Esophagus muscularis mucosa (tissue), 4 donors: ENCODE results near the gene CCL1. TPM values are rescaled to one million over a fixed set of nuclear protein-coding genes. Genes with fewer than 3 reads are reported as not detected.
A peak's percentile ranks its signal among the peaks of the same experiment; 100 is the strongest.

Experiments
- DNase-seq: peaks from one replicate; pipeline ENCODE4 v3.0.0-alpha.2; 2017; ENCODE audit errors: extremely low spot score
- H3K27ac ChIP-seq, 4 donors: fragments of 200-600 bp; sonication (generic); replicated peaks in 1 of 4; 1 replicate in 3 of 4; 2 replicates in 1 of 4; pipeline ENCODE4 v1.5.1; 2016 to 2019; ENCODE audit warnings: mild to moderate bottlenecking in 1 of 4
- H3K27me3 ChIP-seq, 4 donors: fragments of 200-600 bp; sonication (generic); one replicate each; pipeline versions ENCODE4 v1.5.1 to v1.6.0; 2016 to 2019
- H3K36me3 ChIP-seq, 4 donors: fragments of 200-600 bp; sonication (generic); one replicate each; pipeline ENCODE4 v1.5.1; 2016 to 2019
- H3K4me1 ChIP-seq, 4 donors: fragments of 200-600 bp; sonication (generic); one replicate each; pipeline ENCODE4 v1.5.1; 2016 to 2019
- H3K4me3 ChIP-seq, 4 donors: fragments of 200-600 bp; sonication (generic); 1 replicate in 2 of 4; 2 replicates in 2 of 4; pipeline ENCODE4 v1.5.1; 2016 to 2019; ENCODE audit warnings: mild to moderate bottlenecking in 4 of 4, moderate library complexity in 1 of 4
- H3K9me3 ChIP-seq, 4 donors: fragments of 200-600 bp; sonication (generic); 1 replicate in 3 of 4; 2 replicates in 1 of 4; pipeline ENCODE4 v1.5.1; 2016 to 2019
- EP300 ChIP-seq: sonication (generic); formaldehyde crosslinking; IDR thresholded peaks from one replicate; pipeline ENCODE4 v1.6.1; 2017; ENCODE audit warnings: antibody characterized with exemption
- POLR2A ChIP-seq: fragments of 450-650 bp; IDR thresholded peaks from one replicate; pipeline ENCODE4 v1.6.1; 2017; ENCODE audit warnings: antibody characterized with exemption, moderate library complexity, mild to moderate bottlenecking, low read depth
- POLR2AphosphoS5 ChIP-seq, 2 donors: sonication (generic); formaldehyde crosslinking; IDR thresholded peaks; one replicate each; pipeline ENCODE4 v1.6.1; 2017; ENCODE audit warnings: antibody characterized with exemption in 2 of 2
- WGBS: methylation state at CpG from one replicate; pipeline ENCODE4 v1.1.5; 2018; 5-methylcytosine and 5-hydroxymethylcytosine counted together
- intact Hi-C: fragments of 100-400 bp; cut with DNase I; formaldehyde crosslinking; loops from one replicate; pipeline ENCODE4 v1.15.1; 2023
- total RNA-seq, 4 donors: library from RNA; depleted of rRNA; stranded (reverse); fragments of >200 nt; gene quantifications; one replicate each; pipeline versions ENCODE4 v1.1.0 to v1.2.1, GENCODE V29; 2016
- TF ChIP-seq, protein P1 (sequence below), 3 experiments: fragments of 200-600 bp in 2 of 3; fragments of 450-650 bp in 1 of 3; sonication (generic) in 2 of 3; IDR thresholded peaks; one replicate each; pipeline ENCODE4 v1.5.1; 2017 to 2019; ENCODE audit warnings: antibody characterized with exemption in 3 of 3, mild to moderate bottlenecking in 2 of 3, moderate library complexity in 1 of 3

CCL1 gene
- total RNA-seq, 4 donors from 2014 or later, result not detected

- no peak for DNase-seq
- TF ChIP-seq POLR2AphosphoS5 (IDR thresholded peaks at IDR 0.05) (no peak), EP300 (no peak), POLR2A (no peak)
- TF ChIP-seq, protein P1, sequence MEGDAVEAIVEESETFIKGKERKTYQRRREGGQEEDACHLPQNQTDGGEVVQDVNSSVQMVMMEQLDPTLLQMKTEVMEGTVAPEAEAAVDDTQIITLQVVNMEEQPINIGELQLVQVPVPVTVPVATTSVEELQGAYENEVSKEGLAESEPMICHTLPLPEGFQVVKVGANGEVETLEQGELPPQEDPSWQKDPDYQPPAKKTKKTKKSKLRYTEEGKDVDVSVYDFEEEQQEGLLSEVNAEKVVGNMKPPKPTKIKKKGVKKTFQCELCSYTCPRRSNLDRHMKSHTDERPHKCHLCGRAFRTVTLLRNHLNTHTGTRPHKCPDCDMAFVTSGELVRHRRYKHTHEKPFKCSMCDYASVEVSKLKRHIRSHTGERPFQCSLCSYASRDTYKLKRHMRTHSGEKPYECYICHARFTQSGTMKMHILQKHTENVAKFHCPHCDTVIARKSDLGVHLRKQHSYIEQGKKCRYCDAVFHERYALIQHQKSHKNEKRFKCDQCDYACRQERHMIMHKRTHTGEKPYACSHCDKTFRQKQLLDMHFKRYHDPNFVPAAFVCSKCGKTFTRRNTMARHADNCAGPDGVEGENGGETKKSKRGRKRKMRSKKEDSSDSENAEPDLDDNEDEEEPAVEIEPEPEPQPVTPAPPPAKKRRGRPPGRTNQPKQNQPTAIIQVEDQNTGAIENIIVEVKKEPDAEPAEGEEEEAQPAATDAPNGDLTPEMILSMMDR (IDR thresholded peaks at IDR 0.05), result no peak
- peak overlapping the region in 1 of 4 donors; percentile 35 for H3K27ac ChIP-seq
- WGBS, result 74% methylated on average over 7 of the region's 7 CpGs
- peaks cover 24 to 41% (median 37%) of the 10 kb centered on the region in 4 donors for H3K4me1 ChIP-seq
- H3K27me3 ChIP-seq, result peaks cover 0 to 4% (median 0%) of the 10 kb centered on the region in 4 donors
- no peaks in the 10 kb centered on the region for H3K9me3 ChIP-seq
- H3K36me3 ChIP-seq, result no peaks in the 10 kb centered on the region
- H3K4me3 ChIP-seq, result no peak overlapping the region
- intact Hi-C loops, result no loop called here
Observed at GRCh38 chr17:34311291-34311690, 51.7 kb downstream of the CCL1 start.

Other genes starting within 250 kb of the CCL1 start
- gene CCL2, start 107.9 kb downstream of the CCL1 start, total RNA-seq, result 100 to 1,000 TPM in 1 of 4 donors, 10 to 100 TPM in 2, 1 to 10 TPM in 1; 7.1 to 514 (median 20.8) TPM
- under 1 TPM in 1 of 4 donors, not detected in 3; 0.83 TPM for gene CCL7, start 93.0 kb downstream of the CCL1 start, total RNA-seq
- 1 to 10 TPM; 2.0 to 8.8 (median 6.6) TPM for gene CCL11, start 77.5 kb downstream of the CCL1 start, total RNA-seq
- 1 to 10 TPM in 1 of 4 donors, not detected in 3; 2.0 TPM for gene CCL8, start 43.8 kb downstream of the CCL1 start, total RNA-seq
- 1 to 10 TPM in 2 of 4 donors, under 1 TPM in 1, not detected in 1; 0.78 to 3.6 (median 2.0) TPM for gene CCL13, start 6.8 kb downstream of the CCL1 start, total RNA-seq
- gene TMEM132E, start 216.3 kb upstream of the CCL1 start, total RNA-seq, result under 1 TPM in 2 of 4 donors, not detected in 2; under 0.01 to 0.06 TPM